ENCODE measurements around the gene MAP3K6. TPM values are rescaled to one million over a fixed set of nuclear protein-coding genes. Genes with fewer than 3 reads are reported as not detected.

Gene MAP3K6
- total and polyA plus RNA-seq, 2 donors (not counting 3 experiments of a cell fraction or from before 2014, with no cell fraction given) = 9.9 to 12.4 TPM

DNA sequence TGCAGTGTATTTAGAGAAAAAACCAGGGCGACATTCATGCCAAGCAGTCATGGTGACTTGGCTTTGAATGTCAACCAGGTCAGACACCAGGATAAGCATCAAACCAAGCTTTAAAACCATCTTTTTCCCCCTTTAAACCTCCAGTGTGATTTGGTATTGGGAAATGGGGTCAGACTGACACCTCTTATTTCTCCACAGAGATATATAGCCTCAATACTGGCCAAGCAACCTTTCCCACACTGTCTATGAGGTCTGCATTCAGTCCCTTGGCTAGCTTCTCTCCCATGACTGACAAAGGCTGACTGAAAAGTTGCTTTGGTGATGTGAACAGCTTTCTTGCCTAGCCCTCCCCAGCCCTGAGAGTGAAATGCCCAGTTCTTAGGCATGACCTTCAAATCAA lies 47.3 kb upstream of the MAP3K6 start:
- intact Hi-C loops (cut with micrococcal nuclease) = no loop called here

DNA sequence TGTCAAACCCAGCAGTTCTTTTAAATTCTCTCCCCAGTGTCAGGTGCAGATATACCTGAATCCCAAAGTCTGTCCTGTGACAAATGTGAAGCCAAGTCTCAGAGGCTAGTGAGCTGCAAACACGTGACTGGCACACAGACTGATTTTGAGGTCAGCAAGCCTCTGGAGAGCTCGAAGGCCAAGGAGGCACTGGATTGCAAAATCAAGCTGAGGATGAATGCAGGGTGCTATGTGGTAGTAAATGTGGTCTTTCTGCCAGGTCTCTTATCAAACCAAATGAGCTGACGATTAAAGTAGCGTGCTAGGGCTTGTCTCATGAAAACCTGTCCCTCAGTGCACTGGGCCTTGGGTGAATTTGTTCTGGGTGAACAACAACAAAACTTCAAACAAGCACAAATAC lies 46.2 kb upstream of the MAP3K6 start:
- no peak overlapping the region for H3K4me3 ChIP-seq (replicated peaks in 1 of 3; ENCODE audit: insufficient read depth in 1 of 3, low read depth in 1 of 3, low read length in 3 of 3)
- no peak overlapping the region for H3K4me2 ChIP-seq (ENCODE audit: insufficient read depth, low read length)
- no peak overlapping the region for H3K9ac ChIP-seq (replicated peaks; ENCODE audit: extremely low read depth, insufficient read depth, low read length)
- H4K20me1 ChIP-seq (replicated peaks; ENCODE audit: control insufficient read depth, extremely low read depth, insufficient read depth, low read length) = no peaks in the 10 kb centered on the region
- intact Hi-C loops (cut with micrococcal nuclease) = no loop called here
- POLR2A ChIA-PET = interaction anchor here (0.6 kb wide), 1 partner anchor 10 kb away, joined by 3 read pairs; no protein-coding TSS in a partner anchor
- H3K27me3 ChIP-seq (ENCODE audit: control insufficient read depth in 2 of 2, insufficient read depth in 2 of 2, low read length in 2 of 2) = no peaks in the 10 kb centered on the region
- no peak for DNase-seq (ENCODE audit: low read depth, low spot score)
- peaks cover 2% of the 10 kb centered on the region for H3K4me1 ChIP-seq (ENCODE audit: control insufficient read depth, extremely low read depth, insufficient read depth, low read length)
- no peaks in the 10 kb centered on the region for H3K9me3 ChIP-seq (replicated peaks; ENCODE audit: control insufficient read depth, insufficient read depth, low read length)
- FAIRE-seq = no peak
- H3K36me3 ChIP-seq (ENCODE audit: control insufficient read depth in 2 of 2, extremely low read depth in 1 of 2, insufficient read depth in 2 of 2, low read length in 2 of 2) = peaks cover 64 to 66% of the 10 kb centered on the region in 2 experiments
- H3K27ac ChIP-seq (ENCODE audit: insufficient read depth, low read depth, low read length) = no peak overlapping the region
- H2AFZ ChIP-seq (ENCODE audit: low read depth, low read length) = no peak overlapping the region
- CTCF ChIA-PET = interaction anchor here (0.8 to 8.0 kb wide), 7 partner anchors 8 to 194 kb away, joined by 3 to 70 read pairs (median 4); no protein-coding TSS in a partner anchor
- dilution Hi-C loops (cut with MboI; ENCODE audit: extremely low pct_ligation_motif_present, low sequenced_read_pairs) = loop anchor here (25.0 kb wide), 1 partner anchor 174 kb away; no protein-coding TSS in a partner anchor
- H3K9me1 ChIP-seq (replicated peaks; ENCODE audit: control insufficient read depth, extremely low read depth, insufficient read depth, low read length) = no peaks in the 10 kb centered on the region
- H3K79me2 ChIP-seq (ENCODE audit: control insufficient read depth, insufficient read depth, low read length) = no peaks in the 10 kb centered on the region
- TF ChIP-seq POLR2A (IDR thresholded peaks at IDR 0.05; ENCODE audit: low read depth, low read length) (no peak), MYC (IDR thresholded peaks at IDR 0.05; ENCODE audit: low read depth, low read length) (no peak), JUN (IDR thresholded peaks at IDR 0.05; ENCODE audit: borderline replicate concordance, insufficient read depth, insufficient read length, low read depth) (no peak), POLR2AphosphoS5 (IDR thresholded peaks at IDR 0.05; ENCODE audit: insufficient read depth, low read depth, low read length) (no peak), FOS (IDR thresholded peaks at IDR 0.05; ENCODE audit: borderline replicate concordance, insufficient read depth, low read length) (no peak), EZH2 (IDR thresholded peaks at IDR 0.05; ENCODE audit: borderline replicate concordance, low read depth, low read length, severe bottlenecking) (no peak), GATA2 (IDR thresholded peaks at IDR 0.05; ENCODE audit: insufficient read depth, insufficient read length, low read depth, low read length) (no peak)
- TF ChIP-seq, protein P1, sequence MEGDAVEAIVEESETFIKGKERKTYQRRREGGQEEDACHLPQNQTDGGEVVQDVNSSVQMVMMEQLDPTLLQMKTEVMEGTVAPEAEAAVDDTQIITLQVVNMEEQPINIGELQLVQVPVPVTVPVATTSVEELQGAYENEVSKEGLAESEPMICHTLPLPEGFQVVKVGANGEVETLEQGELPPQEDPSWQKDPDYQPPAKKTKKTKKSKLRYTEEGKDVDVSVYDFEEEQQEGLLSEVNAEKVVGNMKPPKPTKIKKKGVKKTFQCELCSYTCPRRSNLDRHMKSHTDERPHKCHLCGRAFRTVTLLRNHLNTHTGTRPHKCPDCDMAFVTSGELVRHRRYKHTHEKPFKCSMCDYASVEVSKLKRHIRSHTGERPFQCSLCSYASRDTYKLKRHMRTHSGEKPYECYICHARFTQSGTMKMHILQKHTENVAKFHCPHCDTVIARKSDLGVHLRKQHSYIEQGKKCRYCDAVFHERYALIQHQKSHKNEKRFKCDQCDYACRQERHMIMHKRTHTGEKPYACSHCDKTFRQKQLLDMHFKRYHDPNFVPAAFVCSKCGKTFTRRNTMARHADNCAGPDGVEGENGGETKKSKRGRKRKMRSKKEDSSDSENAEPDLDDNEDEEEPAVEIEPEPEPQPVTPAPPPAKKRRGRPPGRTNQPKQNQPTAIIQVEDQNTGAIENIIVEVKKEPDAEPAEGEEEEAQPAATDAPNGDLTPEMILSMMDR (IDR thresholded peaks at IDR 0.05; ENCODE audit: extremely low read depth in 1 of 2, insufficient read depth in 1 of 2, low read depth in 1 of 2, low read length in 2 of 2) = no peak
- TF ChIP-seq, protein P2, sequence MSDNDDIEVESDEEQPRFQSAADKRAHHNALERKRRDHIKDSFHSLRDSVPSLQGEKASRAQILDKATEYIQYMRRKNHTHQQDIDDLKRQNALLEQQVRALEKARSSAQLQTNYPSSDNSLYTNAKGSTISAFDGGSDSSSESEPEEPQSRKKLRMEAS (IDR thresholded peaks at IDR 0.05; ENCODE audit: insufficient read depth, insufficient read length) = no peak
- BruUV-seq (replicated peaks) = no TSS peak

More for the DNA sequence above, 47.3 kb upstream of the MAP3K6 start:
- Histone ChIP-seq H3K36me3 (ENCODE audit: control insufficient read depth in 2 of 2, extremely low read depth in 1 of 2, insufficient read depth in 2 of 2, low read length in 2 of 2) (peaks cover 60 to 61% of the 10 kb centered on the region in 2 experiments), H3K4me2 (ENCODE audit: insufficient read depth, low read length) (no peak overlapping the region), H3K9ac (replicated peaks; ENCODE audit: extremely low read depth, insufficient read depth, low read length) (no peak overlapping the region), H3K9me3 (replicated peaks; ENCODE audit: control insufficient read depth, insufficient read depth, low read length) (no peaks in the 10 kb centered on the region), H3K27ac (ENCODE audit: insufficient read depth, low read depth, low read length) (no peak overlapping the region), H3K9me1 (replicated peaks; ENCODE audit: control insufficient read depth, extremely low read depth, insufficient read depth, low read length) (no peaks in the 10 kb centered on the region), H3K4me3 (replicated peaks in 1 of 3; ENCODE audit: insufficient read depth in 1 of 3, low read depth in 1 of 3, low read length in 3 of 3) (no peak overlapping the region), H3K4me1 (ENCODE audit: control insufficient read depth, extremely low read depth, insufficient read depth, low read length) (peaks cover 5% of the 10 kb centered on the region), H2AFZ (ENCODE audit: low read depth, low read length) (no peak overlapping the region), H3K79me2 (ENCODE audit: control insufficient read depth, insufficient read depth, low read length) (no peaks in the 10 kb centered on the region), H4K20me1 (replicated peaks; ENCODE audit: control insufficient read depth, extremely low read depth, insufficient read depth, low read length) (no peaks in the 10 kb centered on the region), H3K27me3 (ENCODE audit: control insufficient read depth in 2 of 2, insufficient read depth in 2 of 2, low read length in 2 of 2) (no peaks in the 10 kb centered on the region)
- FAIRE-seq (no peak), DNase-seq (ENCODE audit: low read depth, low spot score) (no peak)
- no TSS peak for BruUV-seq (replicated peaks)
- ChIA-PET CTCF (interaction anchor here (0.9 to 8.0 kb wide), 5 partner anchors 15 to 193 kb away, joined by 3 to 70 read pairs (median 4); partner anchors contain the start of gene AHDC1), POLR2A (no interaction called here)
- dilution Hi-C loops (cut with MboI; ENCODE audit: extremely low pct_ligation_motif_present, low sequenced_read_pairs) = loop anchor here (25.0 kb wide), 1 partner anchor 173 kb away; no protein-coding TSS in a partner anchor
- no peak for TF ChIP-seq EZH2 (IDR thresholded peaks at IDR 0.05; ENCODE audit: borderline replicate concordance, low read depth, low read length, severe bottlenecking)
- TF ChIP-seq MYC (IDR thresholded peaks at IDR 0.05; ENCODE audit: low read depth, low read length) = no peak

All from endothelial cell of umbilical vein (primary cell).